ENCODE results near the gene PABPN1.
"Not testable (repeated sequence)": the region's sequence is repeated elsewhere in the genome, so short reads cannot be mapped to it uniquely, and the experiment has no call there.

PABPN1 gene

GRCh38 chr14:23308721-23309445 is 12.4 kb upstream of the PABPN1 start:
- Mint-ChIP-seq H3K4me1 (ENCODE audit: low read depth) (peaks cover 64% of the 10 kb centered on the region), H3K36me3 (ENCODE audit: low read depth) (peaks cover 59% of the 10 kb centered on the region), H3K27me3 (no peaks in the 10 kb centered on the region), H3K9me3 (no peaks in the 10 kb centered on the region), H3K27ac (no peak overlapping the region), H3K4me3 (peak overlapping the region; percentile 15)
- intact Hi-C loops (cut with micrococcal nuclease), result no loop called here

GRCh38 chr14:23310546-23310945 is 10.7 kb upstream of the PABPN1 start:
- Mint-ChIP-seq H3K4me1 (ENCODE audit: low read depth) (peaks cover 54% of the 10 kb centered on the region), H3K4me3 (no peak overlapping the region), H3K9me3 (no peaks in the 10 kb centered on the region), H3K36me3 (ENCODE audit: low read depth) (peaks cover 61% of the 10 kb centered on the region), H3K27ac (peak overlapping the region; percentile 45), H3K27me3 (no peaks in the 10 kb centered on the region)
- intact Hi-C loops (cut with micrococcal nuclease), result no loop called here

GRCh38 chr14:23316300-23316699 is 5.0 kb upstream of the PABPN1 start:
- peaks cover 50% of the 10 kb centered on the region for H3K36me3 Mint-ChIP-seq (ENCODE audit: low read depth)
- no peaks in the 10 kb centered on the region for H3K27me3 Mint-ChIP-seq
- no peaks in the 10 kb centered on the region for H3K9me3 Mint-ChIP-seq
- H3K4me1 Mint-ChIP-seq (ENCODE audit: low read depth), result peaks cover 15% of the 10 kb centered on the region
- intact Hi-C loops (cut with micrococcal nuclease), result no loop called here
- no peak overlapping the region for H3K27ac Mint-ChIP-seq
- H3K4me3 Mint-ChIP-seq, result no peak overlapping the region

GRCh38 chr14:23319746-23320583 is 1.3 kb upstream of the PABPN1 start:
- intact Hi-C loops (cut with micrococcal nuclease), result loop anchor here (5.0 to 10.0 kb wide), 2 partner anchors 55 to 247 kb away; partner anchors contain the start of gene AP1G2
- Mint-ChIP-seq H3K9me3 (no peaks in the 10 kb centered on the region), H3K36me3 (ENCODE audit: low read depth) (peaks cover 72% of the 10 kb centered on the region), H3K27me3 (no peaks in the 10 kb centered on the region), H3K4me3 (peak overlapping the region; percentile 74), H3K27ac (peak overlapping the region; percentile 97), H3K4me1 (ENCODE audit: low read depth) (peaks cover 32% of the 10 kb centered on the region)

- Mint-ChIP-seq H3K4me3 (peak overlapping the region; percentile 88), H3K9me3 (no peaks in the 10 kb centered on the region), H3K36me3 (ENCODE audit: low read depth) (peaks cover 77% of the 10 kb centered on the region), H3K27me3 (no peaks in the 10 kb centered on the region), H3K27ac (peak overlapping the region; percentile 97), H3K4me1 (ENCODE audit: low read depth) (peaks cover 46% of the 10 kb centered on the region)
- intact Hi-C loops (cut with micrococcal nuclease), result loop anchor here (1.0 to 10.0 kb wide), 5 partner anchors 21 to 245 kb away; partner anchors contain the start of genes AP1G2, HOMEZ and NGDN
Measured at GRCh38 chr14:23321572-23322547, 603 bp downstream of the PABPN1 start.

GRCh38 chr14:23322568-23323517 is 1.6 kb downstream of the PABPN1 start:
- Mint-ChIP-seq H3K9me3 (no peaks in the 10 kb centered on the region), H3K4me1 (ENCODE audit: low read depth) (peaks cover 46% of the 10 kb centered on the region), H3K36me3 (ENCODE audit: low read depth) (peaks cover 70% of the 10 kb centered on the region), H3K27me3 (no peaks in the 10 kb centered on the region), H3K4me3 (peak overlapping the region; percentile 88), H3K27ac (peak overlapping the region; percentile 97)
- intact Hi-C loops (cut with micrococcal nuclease), result loop anchor here (5.0 to 10.0 kb wide), 2 partner anchors 58 to 244 kb away; partner anchors contain the start of gene AP1G2

- intact Hi-C loops (cut with micrococcal nuclease), result loop anchor here (5.0 to 10.0 kb wide), 2 partner anchors 59 to 243 kb away; partner anchors contain the start of gene AP1G2
- Mint-ChIP-seq H3K4me1 (ENCODE audit: low read depth) (peaks cover 46% of the 10 kb centered on the region), H3K27me3 (no peaks in the 10 kb centered on the region)
Measured at GRCh38 chr14:23323838-23324454, 2.7 kb downstream of the PABPN1 start.

GRCh38 chr14:23324455-23324846 is 3.2 kb downstream of the PABPN1 start:
- no peak overlapping the region for H3K27ac Mint-ChIP-seq
- H3K27me3 Mint-ChIP-seq, result no peaks in the 10 kb centered on the region
- no peak overlapping the region for H3K4me3 Mint-ChIP-seq
- H3K36me3 Mint-ChIP-seq (ENCODE audit: low read depth), result peaks cover 59% of the 10 kb centered on the region
- H3K9me3 Mint-ChIP-seq, result no peaks in the 10 kb centered on the region
- peaks cover 45% of the 10 kb centered on the region for H3K4me1 Mint-ChIP-seq (ENCODE audit: low read depth)
- intact Hi-C loops (cut with micrococcal nuclease), result loop anchor here (5.0 to 10.0 kb wide), 2 partner anchors 60 to 243 kb away; partner anchors contain the start of gene AP1G2

More at GRCh38 chr14:23323838-23324454, 2.7 kb downstream of the PABPN1 start:
- peaks cover 64% of the 10 kb centered on the region for H3K36me3 Mint-ChIP-seq (ENCODE audit: low read depth)
- no peak overlapping the region for H3K4me3 Mint-ChIP-seq
- H3K27ac Mint-ChIP-seq, result no peak overlapping the region
- no peaks in the 10 kb centered on the region for H3K9me3 Mint-ChIP-seq

- Mint-ChIP-seq H3K36me3 (ENCODE audit: low read depth) (peaks cover 53% of the 10 kb centered on the region), H3K4me1 (ENCODE audit: low read depth) (peaks cover 40% of the 10 kb centered on the region)
Measured at GRCh38 chr14:23324993-23325392, 3.7 kb downstream of the PABPN1 start.

GRCh38 chr14:23325746-23326145 is 4.5 kb downstream of the PABPN1 start:
- intact Hi-C loops (cut with micrococcal nuclease), result loop anchor here (2.0 to 10.0 kb wide), 2 partner anchors 55 to 61 kb away; no protein-coding TSS in a partner anchor
- not testable (repeated sequence) for H3K4me3 Mint-ChIP-seq
- H3K36me3 Mint-ChIP-seq (ENCODE audit: low read depth), result peaks cover 47% of the 10 kb centered on the region

More at GRCh38 chr14:23324993-23325392, 3.7 kb downstream of the PABPN1 start:
- no peak overlapping the region for H3K4me3 Mint-ChIP-seq
- H3K27me3 Mint-ChIP-seq, result no peaks in the 10 kb centered on the region
- no peak overlapping the region for H3K27ac Mint-ChIP-seq
- intact Hi-C loops (cut with micrococcal nuclease), result loop anchor here (5.0 to 10.0 kb wide), 2 partner anchors 60 to 242 kb away; partner anchors contain the start of gene AP1G2
- no peaks in the 10 kb centered on the region for H3K9me3 Mint-ChIP-seq

GRCh38 chr14:23326491-23327332 is 5.5 kb downstream of the PABPN1 start:
- intact Hi-C loops (cut with micrococcal nuclease), result loop anchor here (2.0 to 10.0 kb wide), 2 partner anchors 54 to 62 kb away; no protein-coding TSS in a partner anchor
- Mint-ChIP-seq H3K4me1 (ENCODE audit: low read depth) (peaks cover 31% of the 10 kb centered on the region), H3K36me3 (ENCODE audit: low read depth) (peaks cover 47% of the 10 kb centered on the region), H3K9me3 (no peaks in the 10 kb centered on the region), H3K27ac (no peak overlapping the region), H3K4me3 (no peak overlapping the region), H3K27me3 (no peaks in the 10 kb centered on the region)

More at GRCh38 chr14:23325746-23326145, 4.5 kb downstream of the PABPN1 start:
- H3K9me3 Mint-ChIP-seq, H3K27me3 Mint-ChIP-seq, H3K27ac Mint-ChIP-seq: not testable (repeated sequence)
- H3K4me1 Mint-ChIP-seq (ENCODE audit: low read depth), result peaks cover 32% of the 10 kb centered on the region
